Measurements from ENCODE around the gene MYADML2.

Gene MYADML2

GRCh38 chr17:81916234-81917001 lies 30.6 kb downstream of the MYADML2 start:
- H3K4me3 ChIP-seq, result peak overlapping the region in 5 of 7 experiments; percentile 88 to 99 (median 91)
- peak overlapping the region in 8 of 21 experiments; percentile 20 to 89 (median 83) for H3K27ac ChIP-seq

- H3K4me3 ChIP-seq, result no peak overlapping the region
- H3K27ac ChIP-seq, result no peak overlapping the region
Observed at GRCh38 chr17:81915331-81915730, 31.7 kb downstream of the MYADML2 start.

- Histone ChIP-seq H3K27ac (no peak overlapping the region), H3K4me3 (no peak overlapping the region)
Observed at GRCh38 chr17:81914103-81914850, 32.8 kb downstream of the MYADML2 start.

- no peak overlapping the region for H3K27ac ChIP-seq
Observed at GRCh38 chr17:81913394-81914102, 33.5 kb downstream of the MYADML2 start.

GRCh38 chr17:81912441-81913309 lies 34.4 kb downstream of the MYADML2 start:
- H3K4me3 ChIP-seq, result no peak overlapping the region
- H3K27ac ChIP-seq, result no peak overlapping the region

More at GRCh38 chr17:81913394-81914102, 33.5 kb downstream of the MYADML2 start:
- H3K4me3 ChIP-seq, result no peak overlapping the region

GRCh38 chr17:81911969-81912368 lies 35.1 kb downstream of the MYADML2 start:
- Histone ChIP-seq H3K4me3 (peak overlapping the region in 1 of 7 experiments; percentile 10), H3K27ac (no peak overlapping the region)

GRCh38 chr17:81911277-81911961 lies 35.6 kb downstream of the MYADML2 start, which contains the start of gene PCYT2:
PCYT2 (minus strand) TSS chr17:81911399; CDS start chr17:81911355, 44 bp downstream.
- Histone ChIP-seq H3K27ac (peak within 1 kb of the TSS in 12 of 21 experiments; percentile 18 to 84 (median 57)), H3K4me3 (peak within 1 kb of the TSS; percentile 55 to 79 (median 63))

GRCh38 chr17:81910840-81911276 lies 36.2 kb downstream of the MYADML2 start:
- Histone ChIP-seq H3K27ac (peak overlapping the region in 12 of 21 experiments; percentile 18 to 84 (median 57)), H3K4me3 (peak overlapping the region; percentile 55 to 79 (median 63))

GRCh38 chr17:81909966-81910839 lies 36.8 kb downstream of the MYADML2 start:
- H3K4me3 ChIP-seq, result peak overlapping the region; percentile 55 to 79 (median 63)
- H3K27ac ChIP-seq, result peak overlapping the region in 12 of 21 experiments; percentile 18 to 84 (median 57)

- H3K4me3 ChIP-seq, result no peak overlapping the region
- no peak overlapping the region for H3K27ac ChIP-seq
Observed at GRCh38 chr17:81909231-81909630, 37.8 kb downstream of the MYADML2 start.

- Histone ChIP-seq H3K4me3 (no peak overlapping the region), H3K27ac (no peak overlapping the region)
Observed at GRCh38 chr17:81908793-81909192, 38.2 kb downstream of the MYADML2 start.

GRCh38 chr17:81907219-81908145 lies 39.6 kb downstream of the MYADML2 start:
- Histone ChIP-seq H3K27ac (no peak overlapping the region), H3K4me3 (no peak overlapping the region)

- no peak overlapping the region for H3K4me3 ChIP-seq
- no peak overlapping the region for H3K27ac ChIP-seq
Observed at GRCh38 chr17:81906476-81907218, 40.4 kb downstream of the MYADML2 start.

GRCh38 chr17:81905993-81906392 lies 41.0 kb downstream of the MYADML2 start:
- Histone ChIP-seq H3K4me3 (no peak overlapping the region), H3K27ac (no peak overlapping the region)

- no peak overlapping the region for H3K27ac ChIP-seq
- no peak overlapping the region for H3K4me3 ChIP-seq
Observed at GRCh38 chr17:81905424-81905875, 41.6 kb downstream of the MYADML2 start.

Data from skin epidermis (tissue), 12 donors.